ENCODE data around the gene PDX1.

Gene PDX1

DNA sequence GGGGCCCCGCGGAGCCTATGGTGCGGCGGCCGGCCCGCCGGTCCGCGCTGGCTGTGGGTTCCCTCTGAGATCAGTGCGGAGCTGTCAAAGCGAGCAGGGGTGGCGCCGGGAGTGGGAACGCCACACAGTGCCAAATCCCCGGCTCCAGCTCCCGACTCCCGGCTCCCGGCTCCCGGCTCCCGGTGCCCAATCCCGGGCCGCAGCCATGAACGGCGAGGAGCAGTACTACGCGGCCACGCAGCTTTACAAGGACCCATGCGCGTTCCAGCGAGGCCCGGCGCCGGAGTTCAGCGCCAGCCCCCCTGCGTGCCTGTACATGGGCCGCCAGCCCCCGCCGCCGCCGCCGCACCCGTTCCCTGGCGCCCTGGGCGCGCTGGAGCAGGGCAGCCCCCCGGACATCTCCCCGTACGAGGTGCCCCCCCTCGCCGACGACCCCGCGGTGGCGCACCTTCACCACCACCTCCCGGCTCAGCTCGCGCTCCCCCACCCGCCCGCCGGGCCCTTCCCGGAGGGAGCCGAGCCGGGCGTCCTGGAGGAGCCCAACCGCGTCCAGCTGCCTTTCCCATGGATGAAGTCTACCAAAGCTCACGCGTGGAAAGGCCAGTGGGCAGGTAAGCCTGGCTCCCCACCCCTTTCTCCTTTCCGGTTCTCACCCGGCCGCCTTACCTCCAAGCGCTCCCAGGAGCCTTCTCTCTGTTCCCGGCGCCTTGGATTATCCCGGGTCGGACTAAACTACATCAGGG lies at the start of gene PDX1:
TSS of gene PDX1 (plus strand) at position 67 of the 743 bp plus-strand sequence. CDS start at position 206, 139 bp downstream.
- no peak for DNase-seq (ENCODE audit: low read depth)

DNA sequence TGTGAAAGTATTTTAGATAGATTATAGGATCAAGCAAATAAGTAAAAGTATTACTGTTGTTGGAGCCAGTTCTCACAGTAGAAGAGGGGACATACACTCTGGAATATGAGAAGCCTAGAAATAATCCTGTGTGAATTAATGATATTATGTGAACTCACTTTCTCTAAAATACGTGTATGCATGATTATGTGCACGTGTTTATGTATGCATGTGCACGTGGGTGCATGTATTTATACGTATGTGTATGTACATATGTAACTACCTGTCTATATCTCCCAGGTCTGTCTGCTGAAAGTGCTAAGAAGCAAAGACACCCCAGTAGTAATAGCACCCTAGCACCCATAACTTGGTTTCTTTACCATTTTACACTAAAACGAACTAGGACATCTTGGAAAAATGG lies 41.5 kb upstream of the PDX1 start:
- DNase-seq (ENCODE audit: low read depth) = no peak

DNA sequence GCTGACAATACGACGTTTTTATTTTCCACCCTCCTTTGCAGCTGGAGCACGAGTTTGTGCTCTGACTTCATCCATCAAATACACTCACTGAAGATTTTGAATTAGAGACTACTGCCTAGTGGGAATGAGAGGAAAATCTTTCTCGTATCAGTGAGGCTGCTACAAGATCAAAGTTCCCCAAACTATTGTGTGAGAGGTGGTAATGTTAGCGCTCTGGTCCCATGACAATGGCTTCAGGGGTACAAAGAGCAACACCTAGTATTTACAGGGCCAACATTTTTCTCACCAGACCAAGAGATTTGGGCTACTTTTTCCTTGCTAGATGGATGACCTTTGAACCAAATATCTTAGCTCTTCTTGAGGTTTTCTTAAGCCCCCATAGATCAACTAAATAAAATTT lies 30.3 kb upstream of the PDX1 start:
- DNase-seq (ENCODE audit: low read depth) = no peak

DNA sequence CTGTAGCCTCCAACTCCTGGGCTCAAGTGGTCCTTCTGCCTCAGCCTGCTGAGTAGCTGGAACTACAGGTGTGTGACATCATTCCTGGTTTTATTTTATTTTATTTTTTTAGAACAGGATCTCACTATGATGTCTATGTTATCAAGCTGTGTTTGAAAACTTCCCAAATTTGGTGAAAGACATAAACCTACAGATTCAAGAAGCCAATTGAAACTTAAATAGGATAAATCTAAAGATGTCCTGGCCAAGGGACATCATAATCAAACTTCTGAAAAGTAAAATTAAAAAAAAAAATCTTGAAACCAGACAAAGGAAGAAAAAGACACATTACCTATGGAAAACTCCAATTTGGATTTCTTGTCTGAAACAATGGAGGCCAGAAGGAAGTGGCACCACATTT lies 23.1 kb upstream of the PDX1 start:
- DNase-seq (ENCODE audit: low read depth) = no peak

DNA sequence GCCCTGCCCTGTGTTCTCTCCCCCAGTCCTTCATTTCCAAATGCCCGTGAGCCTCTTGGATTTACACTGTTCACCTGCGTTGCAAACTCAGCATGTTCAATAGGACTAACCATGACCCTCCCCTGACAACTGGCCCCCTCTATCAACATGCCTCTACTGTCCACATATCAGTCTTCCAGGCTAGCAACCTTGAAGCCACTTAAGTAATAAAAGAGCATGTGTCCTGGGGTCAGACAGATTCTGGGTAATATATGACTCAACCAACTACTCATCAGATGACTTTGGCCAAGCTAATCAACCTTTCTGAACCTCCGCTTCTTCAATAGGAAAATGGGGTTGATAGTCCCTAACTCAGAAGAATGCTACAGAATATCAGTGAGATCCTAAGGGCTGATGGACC lies 15.1 kb upstream of the PDX1 start:
- no peak for DNase-seq (ENCODE audit: low read depth)

DNA sequence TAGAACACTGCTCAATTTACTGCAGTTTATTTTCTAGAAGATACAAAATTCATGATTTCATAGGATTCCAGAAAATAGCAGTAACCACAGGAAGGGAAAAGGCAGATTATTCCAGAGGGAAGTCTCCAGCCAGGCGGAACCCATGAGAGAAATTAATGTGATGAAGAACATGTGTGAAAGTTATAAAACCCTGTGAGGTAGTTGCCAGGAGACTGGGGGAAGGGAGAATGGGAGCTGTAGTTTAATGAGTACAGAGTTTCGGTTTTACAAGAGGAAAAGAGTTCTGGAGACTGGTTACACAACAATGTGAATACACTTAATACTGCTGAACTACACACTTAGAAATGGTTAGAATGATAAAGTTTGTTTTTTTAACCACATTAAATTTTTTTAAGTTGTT lies 14.2 kb upstream of the PDX1 start:
- DNase-seq (ENCODE audit: low read depth) = no peak

DNA sequence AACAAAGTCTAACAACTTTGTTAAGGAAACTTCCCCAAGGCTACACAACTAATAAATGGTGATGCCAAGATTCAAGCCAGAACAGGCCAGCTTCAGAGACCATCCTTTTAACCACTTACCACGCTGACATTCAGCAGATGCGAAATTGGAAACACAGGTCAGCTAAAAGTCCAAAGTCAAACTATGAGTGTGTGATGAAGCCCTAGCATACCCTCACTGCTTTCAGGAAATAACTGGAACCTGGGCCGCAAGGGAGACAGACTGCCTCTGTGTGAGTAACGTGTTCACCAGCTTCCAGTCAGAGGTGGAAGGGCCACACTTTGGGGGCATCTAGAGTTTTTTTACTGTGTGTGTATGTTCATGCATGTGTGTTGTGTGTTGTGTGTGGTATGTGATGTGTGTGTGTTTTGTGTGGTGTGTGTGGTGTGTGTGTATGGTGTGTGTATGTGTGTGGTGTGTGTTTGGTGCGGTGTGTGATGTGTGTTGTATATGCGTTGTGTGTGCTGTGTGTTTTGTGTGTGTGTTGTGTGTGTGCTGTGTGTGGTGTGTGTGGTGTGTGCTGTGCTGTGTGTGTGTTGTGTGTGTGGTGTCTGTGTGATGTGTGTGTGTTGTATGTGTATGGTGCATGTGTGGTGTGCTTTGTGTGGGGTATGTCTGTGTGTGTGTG lies 12.5 kb upstream of the PDX1 start:
- DNase-seq (ENCODE audit: low read depth) = no peak

GRCh38 chr13:27909378-27909777 lies 10.4 kb upstream of the PDX1 start:
- DNase-seq (ENCODE audit: low read depth) = no peak

DNA sequence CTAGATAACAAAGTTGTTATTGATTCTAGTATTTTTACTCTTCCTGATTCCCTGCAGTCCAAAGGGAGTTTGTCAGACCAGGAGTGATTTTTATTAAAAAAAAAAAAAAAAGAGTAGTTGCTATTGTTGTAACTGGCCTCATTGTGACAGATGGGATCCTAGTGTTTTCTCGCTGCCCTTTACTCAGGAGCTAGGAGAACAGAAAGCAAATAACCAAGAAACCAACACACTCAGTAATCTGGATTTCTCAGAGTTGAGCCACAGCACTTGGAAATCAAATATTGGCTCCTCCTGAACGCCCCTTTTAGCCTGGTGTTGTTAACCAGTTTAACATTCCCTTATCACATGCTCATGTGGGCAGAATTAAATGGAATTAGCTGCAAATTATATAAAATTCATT lies 8.3 kb upstream of the PDX1 start:
- DNase-seq (ENCODE audit: low read depth) = no peak

GRCh38 chr13:27913160-27913559 lies 6.6 kb upstream of the PDX1 start:
- no peak for DNase-seq (ENCODE audit: low read depth)

DNA sequence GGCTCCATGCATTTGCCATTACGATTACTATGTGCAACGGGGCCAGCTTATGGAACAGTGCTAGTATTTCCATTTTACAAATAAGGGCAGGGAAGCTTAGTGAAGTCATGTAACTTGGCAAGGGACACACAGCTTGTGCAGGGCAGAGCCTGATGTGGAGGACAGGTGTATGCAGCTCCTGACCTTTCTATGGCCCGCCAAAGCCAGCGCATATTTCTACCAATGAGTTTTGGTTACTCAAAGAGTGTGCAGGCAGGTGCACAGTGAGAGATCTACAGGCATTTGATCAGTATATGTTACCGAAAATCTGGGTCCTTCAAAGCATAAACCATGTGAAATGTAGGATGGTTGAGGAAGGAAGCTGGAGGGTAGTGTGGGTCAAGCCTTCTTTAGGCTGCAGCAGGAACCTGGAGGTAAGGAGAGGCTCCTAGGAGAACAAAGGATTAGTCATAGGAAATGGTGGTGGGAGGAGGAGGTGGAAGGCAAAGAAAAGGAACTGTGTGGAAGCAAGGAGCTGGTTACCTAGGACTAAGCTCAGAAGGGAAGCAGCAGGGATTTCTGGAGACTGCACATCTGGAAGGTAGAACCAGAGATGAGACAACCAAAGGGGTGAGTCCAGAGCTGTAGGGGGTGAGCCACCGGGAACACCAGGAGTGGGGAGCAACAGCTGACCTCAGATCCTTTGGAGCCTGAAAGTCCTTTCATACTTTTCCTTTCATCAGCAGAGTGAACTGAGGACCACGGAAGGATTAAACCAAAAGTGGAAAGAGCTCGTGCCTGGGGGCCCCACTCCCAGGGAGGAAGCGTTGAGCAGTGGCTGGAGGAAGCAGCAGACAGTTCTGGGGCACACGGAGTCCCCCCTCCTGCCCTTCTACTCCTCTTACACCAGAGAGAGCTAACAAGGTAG lies 4.2 kb upstream of the PDX1 start:
- no peak for DNase-seq (ENCODE audit: low read depth)

GRCh38 chr13:27917121-27917947 lies 2.5 kb upstream of the PDX1 start:
- no peak for DNase-seq (ENCODE audit: low read depth)

GRCh38 chr13:27918041-27918917 lies 1.5 kb upstream of the PDX1 start:
- no peak for DNase-seq (ENCODE audit: low read depth)

GRCh38 chr13:27918918-27919658 lies 712 bp upstream of the PDX1 start:
- no peak for DNase-seq (ENCODE audit: low read depth)

DNA sequence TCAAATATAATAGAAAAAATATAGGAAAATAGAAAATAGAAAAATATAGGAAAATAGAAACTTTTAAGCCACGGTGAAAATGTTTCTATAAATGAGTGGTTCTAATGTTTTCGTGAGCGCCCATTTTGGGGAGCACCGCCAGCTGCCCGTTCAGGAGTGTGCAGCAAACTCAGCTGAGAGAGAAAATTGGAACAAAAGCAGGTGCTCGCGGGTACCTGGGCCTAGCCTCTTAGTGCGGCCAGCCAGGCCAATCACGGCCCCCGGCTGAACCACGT lies 204 bp upstream of the PDX1 start:
- DNase-seq (ENCODE audit: low read depth) = no peak

DNA sequence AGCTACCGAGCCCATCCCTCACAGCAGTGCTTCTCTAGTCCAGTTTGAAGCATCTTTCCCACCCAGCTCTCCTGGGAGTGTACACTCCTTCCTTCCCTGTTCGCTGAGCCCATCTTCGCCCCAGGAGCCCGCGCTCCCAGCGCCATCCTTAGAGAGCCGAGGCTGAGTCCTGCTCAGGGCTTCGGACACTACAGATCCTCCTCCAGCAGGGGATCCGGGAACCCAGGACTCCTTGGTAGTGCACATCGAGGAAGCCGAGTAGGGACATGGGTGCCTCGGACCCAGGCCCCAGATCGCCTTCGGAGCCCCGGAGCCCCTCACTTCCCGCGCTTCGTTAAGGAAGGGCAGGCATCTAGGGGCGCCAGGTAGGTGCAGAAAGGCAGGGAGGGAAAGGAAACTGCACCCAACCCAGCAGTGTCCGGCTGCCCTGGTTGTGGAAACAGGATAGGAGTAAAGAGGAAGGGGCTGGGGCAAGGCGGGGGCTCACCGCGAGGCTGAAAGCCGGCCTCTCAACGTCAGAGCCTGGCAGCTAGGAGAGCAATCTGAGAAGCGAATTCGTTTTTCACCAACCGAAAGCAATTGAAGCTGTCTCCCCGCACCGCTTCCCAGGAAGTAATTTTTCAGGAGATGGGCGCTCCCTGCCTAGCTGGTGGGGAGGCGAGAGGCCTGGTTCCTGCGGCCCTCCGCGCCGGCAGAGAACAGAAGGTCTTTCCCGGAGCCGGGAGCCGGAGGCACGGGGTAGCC lies 1.0 kb downstream of the PDX1 start:
- DNase-seq (ENCODE audit: low read depth) = no peak

- DNase-seq (ENCODE audit: low read depth) = no peak
Measured at GRCh38 chr13:27921421-27921960, 1.7 kb downstream of the PDX1 start.

DNA sequence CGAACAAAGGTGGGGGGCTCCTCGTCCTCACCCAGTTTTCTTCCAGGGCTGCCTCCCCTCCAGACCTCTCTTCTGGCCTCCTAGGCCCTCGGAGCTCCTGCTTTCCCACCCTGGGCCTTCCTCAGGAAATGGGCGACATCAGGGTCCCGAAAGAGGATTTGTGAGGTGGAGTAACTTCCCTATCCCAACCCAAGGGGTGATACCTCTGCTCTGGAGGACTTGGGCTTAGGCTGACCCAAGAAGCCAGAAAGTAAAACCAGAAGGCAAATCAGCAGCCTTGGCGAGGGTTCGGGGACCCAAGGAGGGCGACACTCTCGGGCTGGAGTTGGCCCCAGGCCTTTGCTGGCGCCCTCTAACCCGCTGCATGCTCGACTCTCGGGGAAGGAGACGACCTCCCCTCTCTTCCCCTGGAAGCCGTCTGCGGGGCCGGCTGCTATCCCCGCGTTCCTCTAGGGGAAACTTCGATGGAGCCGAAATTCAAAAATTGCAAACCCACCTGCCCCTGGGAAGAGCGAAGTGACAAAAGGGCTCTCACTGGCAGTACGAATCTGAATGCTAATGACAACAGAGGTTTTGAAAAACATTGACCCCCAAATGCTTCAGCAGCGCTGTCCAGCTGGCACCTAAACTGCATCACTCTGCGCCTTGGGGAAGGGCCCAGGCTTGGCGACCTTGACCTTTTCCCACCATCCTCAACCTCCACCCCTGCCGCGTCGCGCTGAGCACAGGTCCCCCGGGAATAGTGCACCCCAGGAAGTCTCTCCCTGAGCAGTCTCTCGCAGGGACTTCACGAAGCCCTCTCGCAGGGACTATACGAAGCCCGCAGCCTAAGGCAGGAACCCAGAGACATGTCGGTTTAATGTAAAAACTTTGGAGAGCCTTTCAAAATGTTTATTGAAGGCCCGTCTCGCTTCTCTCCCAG lies 2.4 kb downstream of the PDX1 start:
- no peak for DNase-seq (ENCODE audit: low read depth)

All from HS-5 (cell line).